HepG2 (cell line): Measurements from ENCODE around the gene C17orf58. TPM values are rescaled to one million over a fixed set of nuclear protein-coding genes. Genes with fewer than 3 reads are reported as not detected.

Experiments used
- ATAC-seq: fragments of 200-7000 bp; cut with Tn5 transposase; 3 replicates; pipeline ENCODE4 v1.9.1; 2020; ENCODE audit warnings: mild to moderate bottlenecking, moderate library complexity
- BruUV-seq: library from RNA; stranded (reverse); fragments of 400-500 nt; replicated peaks from 2 replicates; lab custom pipeline; 2021; lab: Mats Ljungman, UMichigan
- CTCF ChIA-PET: fragments of 300-600 bp; formaldehyde crosslinking; extraction: SDS; loops from one replicate; lab custom pipeline; 2021; ENCODE audit warnings: low total read pairs, inconsistent platforms, low intra/inter-chr PET ratio; lab: Yijun Ruan, JAX
- POLR2A ChIA-PET: fragments of 350-600 bp; sonication (Branson Sonifier 250); formaldehyde crosslinking; loops from one replicate; lab custom pipeline; 2020; ENCODE audit warnings: antibody characterized with exemption, inconsistent platforms; lab: Yijun Ruan, JAX
- DNase-seq: peaks from one replicate; pipeline ENCODE4 v3.0.0-alpha.2; 2015; ENCODE audit warnings: low spot score
- FAIRE-seq: peaks from 3 replicates; lab custom pipeline; 2011; peaks lifted over from hg19 to GRCh38; lab: Jason Lieb, UNC
- H2AFZ ChIP-seq: one replicate; pipeline ENCODE4 v1.6.1; 2011; ENCODE audit warnings: low read length, inconsistent platforms
- H3K27ac ChIP-seq: fragments of 300-600 bp; 3 replicates; pipeline ENCODE4 v1.8.0; 2011; ENCODE audit warnings: mixed run types, mild to moderate bottlenecking, mixed read lengths, low read length, inconsistent platforms; ENCODE audit not compliant: insufficient read depth; ENCODE audit errors: extremely low read length
- H3K27me3 ChIP-seq, 2 experiments: fragments of 200-600 bp in 1 of 2; 2 replicates in 1 of 2; 3 replicates in 1 of 2; pipeline versions ENCODE4 v1.6.0 to v1.8.0; 2011; ENCODE audit warnings: low read length in 2 of 2, mild to moderate bottlenecking in 2 of 2, moderate library complexity in 2 of 2, inconsistent platforms in 1 of 2; ENCODE audit not compliant: insufficient read depth in 2 of 2, control insufficient read depth in 1 of 2
- H3K36me3 ChIP-seq, 2 experiments: fragments of 200-600 bp in 1 of 2; replicated peaks in 1 of 2; 2 replicates in 1 of 2; 3 replicates in 1 of 2; pipeline versions ENCODE4 v1.5.1 to v1.8.0; 2011; ENCODE audit warnings: low read length in 2 of 2, inconsistent platforms in 1 of 2; ENCODE audit not compliant: insufficient read depth in 2 of 2, control insufficient read depth in 1 of 2
- H3K4me1 ChIP-seq: 2 replicates; pipeline ENCODE4 v1.5.1; 2012; ENCODE audit warnings: low read length, inconsistent platforms; ENCODE audit not compliant: insufficient read depth
- H3K4me2 ChIP-seq: 2 replicates; pipeline ENCODE4 v1.6.0; 2011; ENCODE audit warnings: low read depth, low read length, inconsistent platforms
- H3K4me3 ChIP-seq, 3 experiments: fragments of 200-600 bp in 1 of 3; sonication (generic), shearing (Covaris generic) in 1 of 3; replicated peaks in 1 of 3; 2 replicates each; pipeline ENCODE4 v1.5.1; 2011 to 2016; ENCODE audit warnings: low read length in 3 of 3, inconsistent platforms in 2 of 3, low read depth in 2 of 3, mild to moderate bottlenecking in 2 of 3, control low read depth in 1 of 3, mixed read lengths in 1 of 3; ENCODE audit not compliant: insufficient read depth in 1 of 3
- H3K79me2 ChIP-seq: one replicate; pipeline ENCODE4 v1.6.1; 2011; ENCODE audit warnings: low read length, inconsistent platforms; ENCODE audit not compliant: insufficient read depth
- H3K9ac ChIP-seq: 2 replicates; pipeline ENCODE4 v1.6.0; 2011; ENCODE audit warnings: mild to moderate bottlenecking, low read depth, low read length, inconsistent platforms; ENCODE audit not compliant: insufficient read depth
- H3K9me3 ChIP-seq: 2 replicates; pipeline ENCODE4 v1.5.1; 2012; ENCODE audit warnings: mild to moderate bottlenecking, low read length
- H4K20me1 ChIP-seq: 2 replicates; pipeline ENCODE4 v1.6.0; 2011; ENCODE audit warnings: inconsistent platforms, mild to moderate bottlenecking, low read length, moderate library complexity; ENCODE audit not compliant: insufficient read depth
- CHD4 ChIP-seq: fragments of 200-600 bp; sonication (generic); IDR thresholded peaks from 2 replicates; pipeline ENCODE4 v1.7.0; 2017; ENCODE audit warnings: mild to moderate bottlenecking, low read length, borderline replicate concordance
- ELF4 ChIP-seq: sonication (generic); formaldehyde crosslinking; IDR thresholded peaks from 2 replicates; pipeline ENCODE4 v1.5.0; 2020; ENCODE audit warnings: missing genetic modification reagents, mild to moderate bottlenecking, moderate library complexity, borderline replicate concordance
- GABPA ChIP-seq, 2 experiments: IDR thresholded peaks; 2 replicates each; pipeline ENCODE4 v1.6.1; 2011 to 2016; ENCODE audit warnings: low read depth in 2 of 2, low read length in 1 of 2, missing biosample characterization in 1 of 2, missing genetic modification characterization in 1 of 2
- IRX3 ChIP-seq: sonication (generic); formaldehyde crosslinking; IDR thresholded peaks from 2 replicates; pipeline ENCODE4 v1.8.1; 2023; ENCODE audit warnings: mild to moderate bottlenecking, low read depth, missing genetic modification reagents, borderline replicate concordance
- SCMH1 ChIP-seq: sonication (generic); formaldehyde crosslinking; IDR thresholded peaks from 2 replicates; pipeline ENCODE4 v1.9.0; 2021; ENCODE audit warnings: missing genetic modification reagents, mild to moderate bottlenecking, borderline replicate concordance
- SP140L ChIP-seq: sonication (generic); formaldehyde crosslinking; IDR thresholded peaks from 2 replicates; pipeline ENCODE4 v1.4.0; 2020; ENCODE audit warnings: missing genetic modification reagents, borderline replicate concordance
- STAT5B ChIP-seq: sonication (generic); formaldehyde crosslinking; IDR thresholded peaks from 2 replicates; pipeline ENCODE4 v1.4.0; 2020; ENCODE audit warnings: missing genetic modification reagents
- TRIM24 ChIP-seq: sonication (generic); formaldehyde crosslinking; IDR thresholded peaks from 2 replicates; pipeline ENCODE4 v1.8.0; 2022; ENCODE audit warnings: mild to moderate bottlenecking, missing genetic modification reagents
- ZNF24 ChIP-seq: fragments of 450-650 bp; IDR thresholded peaks from 2 replicates; pipeline ENCODE4 v1.6.1; 2017; ENCODE audit warnings: antibody characterized with exemption, mild to moderate bottlenecking
- ZNF264 ChIP-seq: sonication (generic); formaldehyde crosslinking; IDR thresholded peaks from 2 replicates; pipeline ENCODE4 v1.4.0; 2020; ENCODE audit warnings: missing genetic modification reagents
- ZNF567 ChIP-seq: sonication (generic); formaldehyde crosslinking; IDR thresholded peaks from 2 replicates; pipeline ENCODE4 v1.8.1; 2023; ENCODE audit warnings: mild to moderate bottlenecking, missing genetic modification reagents, borderline replicate concordance
- WGBS: methylation state at CpG from one replicate; pipeline ENCODE4 v1.1.6; 2017; ENCODE audit warnings: low lambda C conversion rate; 5-methylcytosine and 5-hydroxymethylcytosine counted together
- in situ Hi-C: cut with HindIII; loops from 2 replicates; pipeline ENCODE4 v1.10.0; 2017; ENCODE audit warnings: low pct_unique_long_range_greater_than_20kb; ENCODE audit not compliant: extremely low pct_ligation_motif_present
- intact Hi-C: fragments of 100-400 bp; cut with micrococcal nuclease; formaldehyde crosslinking; loops from one replicate; pipeline ENCODE4 v1.10.0; 2022; ENCODE audit not compliant: unreplicated experiment
- polyA plus RNA-seq, 8 experiments: library from polyadenylated mRNA; depleted of rRNA in 3 of 8; stranded (reverse) in 7 of 8; unstranded in 1 of 8; fragments of >200 nt; fragmentation: Illumina TruSeq in 4 of 8; extraction: Trizol in 4 of 8; gene quantifications; 2 replicates each; pipeline versions ENCODE4 v1.2.1 to v1.2.3, GENCODE V29; 2011 to 2016; ENCODE audit warnings: low read depth in 4 of 8, missing spikeins in 1 of 8, mixed read lengths in 1 of 8; ENCODE audit not compliant: insufficient read depth in 1 of 8
- total RNA-seq, 5 experiments: library from RNA; depleted of rRNA; stranded (reverse); fragments of >200 nt; fragmentation: Illumina TruSeq; extraction: Trizol; gene quantifications; 2 replicates each; pipeline ENCODE4 v1.2.3, GENCODE V29; 2016; ENCODE audit warnings: low read depth in 1 of 5
- TF ChIP-seq, protein P1 (sequence below), 2 experiments: sonication (generic) in 1 of 2; formaldehyde crosslinking in 1 of 2; IDR thresholded peaks; 2 replicates each; pipeline versions ENCODE4 v1.5.1 to v1.6.1; 2011 to 2020; ENCODE audit warnings: borderline replicate concordance in 1 of 2, low read depth in 1 of 2, low read length in 1 of 2, mild to moderate bottlenecking in 1 of 2, missing genetic modification reagents in 1 of 2, moderate library complexity in 1 of 2
- TF ChIP-seq, protein P2 (sequence below): IDR thresholded peaks from 2 replicates; pipeline ENCODE4 v1.6.1; 2016
- TF ChIP-seq, protein P3 (sequence below): sonication (generic); formaldehyde crosslinking; IDR thresholded peaks from 2 replicates; pipeline ENCODE4 v1.4.0; 2020; ENCODE audit warnings: missing genetic modification reagents, mild to moderate bottlenecking, borderline replicate concordance
- TF ChIP-seq, protein P4 (sequence below): sonication (generic); formaldehyde crosslinking; IDR thresholded peaks from 2 replicates; pipeline ENCODE4 v1.4.0; 2020; ENCODE audit warnings: missing genetic modification reagents

Gene C17orf58
- total and polyA plus RNA-seq, 2 of the 13 experiments (the other 11 are each of a cell fraction or from before 2014, with no cell fraction given): 15.6 to 15.8 TPM

DNA sequence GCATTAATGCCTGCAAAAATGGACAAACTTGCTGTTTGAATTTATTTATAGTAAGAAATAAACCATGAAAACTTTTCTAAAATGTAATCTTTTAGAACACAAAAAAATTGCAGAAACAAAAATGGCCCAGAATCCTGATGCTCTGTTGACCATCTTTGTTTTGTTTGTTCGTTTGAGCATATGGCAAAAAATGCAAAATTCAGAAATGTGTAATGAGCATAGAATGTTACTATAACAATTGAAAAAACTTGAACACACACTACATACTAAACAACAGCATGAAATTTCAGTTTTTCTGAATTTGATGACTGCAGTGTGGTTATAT is 38.1 kb upstream of the C17orf58 start:
- no TSS peak for BruUV-seq
- TF ChIP-seq IRX3 (no peak), ZNF24 (0 out of 2 replicates have a peak, but pooled peaks have one; percentile 11), SP140L (no peak), ZNF567 (CRISPR knock-in tag) (no peak), ZNF264 (no peak), GABPA (IDR thresholded peaks at IDR 0.05; ENCODE audit: low read depth, low read length) (no peak), GABPA (CRISPR knock-in tag; IDR thresholded peaks at IDR 0.05; ENCODE audit: low read depth) (no peak), SCMH1 (CRISPR knock-in tag) (no peak), TRIM24 (CRISPR knock-in tag) (no peak), ELF4 (no peak), CHD4 (0 out of 2 replicates have a peak, but pooled peaks have one; percentile 22), STAT5B (no peak)
- TF ChIP-seq, protein P1, sequence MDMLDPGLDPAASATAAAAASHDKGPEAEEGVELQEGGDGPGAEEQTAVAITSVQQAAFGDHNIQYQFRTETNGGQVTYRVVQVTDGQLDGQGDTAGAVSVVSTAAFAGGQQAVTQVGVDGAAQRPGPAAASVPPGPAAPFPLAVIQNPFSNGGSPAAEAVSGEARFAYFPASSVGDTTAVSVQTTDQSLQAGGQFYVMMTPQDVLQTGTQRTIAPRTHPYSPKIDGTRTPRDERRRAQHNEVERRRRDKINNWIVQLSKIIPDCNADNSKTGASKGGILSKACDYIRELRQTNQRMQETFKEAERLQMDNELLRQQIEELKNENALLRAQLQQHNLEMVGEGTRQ (IDR thresholded peaks at IDR 0.05; ENCODE audit: low read depth, low read length): no peak
- TF ChIP-seq, protein P1 (CRISPR knock-in tag; IDR thresholded peaks at IDR 0.05; ENCODE audit: borderline replicate concordance): peak; percentile 69; the same call in 1 of the 2 replicates
- TF ChIP-seq, protein P2, sequence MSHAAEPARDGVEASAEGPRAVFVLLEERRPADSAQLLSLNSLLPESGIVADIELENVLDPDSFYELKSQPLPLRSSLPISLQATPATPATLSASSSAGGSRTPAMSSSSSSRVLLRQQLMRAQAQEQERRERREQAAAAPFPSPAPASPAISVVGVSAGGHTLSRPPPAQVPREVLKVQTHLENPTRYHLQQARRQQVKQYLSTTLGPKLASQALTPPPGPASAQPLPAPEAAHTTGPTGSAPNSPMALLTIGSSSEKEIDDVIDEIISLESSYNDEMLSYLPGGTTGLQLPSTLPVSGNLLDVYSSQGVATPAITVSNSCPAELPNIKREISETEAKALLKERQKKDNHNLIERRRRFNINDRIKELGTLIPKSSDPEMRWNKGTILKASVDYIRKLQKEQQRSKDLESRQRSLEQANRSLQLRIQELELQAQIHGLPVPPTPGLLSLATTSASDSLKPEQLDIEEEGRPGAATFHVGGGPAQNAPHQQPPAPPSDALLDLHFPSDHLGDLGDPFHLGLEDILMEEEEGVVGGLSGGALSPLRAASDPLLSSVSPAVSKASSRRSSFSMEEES (CRISPR knock-in tag): no peak
- TF ChIP-seq, protein P3, sequence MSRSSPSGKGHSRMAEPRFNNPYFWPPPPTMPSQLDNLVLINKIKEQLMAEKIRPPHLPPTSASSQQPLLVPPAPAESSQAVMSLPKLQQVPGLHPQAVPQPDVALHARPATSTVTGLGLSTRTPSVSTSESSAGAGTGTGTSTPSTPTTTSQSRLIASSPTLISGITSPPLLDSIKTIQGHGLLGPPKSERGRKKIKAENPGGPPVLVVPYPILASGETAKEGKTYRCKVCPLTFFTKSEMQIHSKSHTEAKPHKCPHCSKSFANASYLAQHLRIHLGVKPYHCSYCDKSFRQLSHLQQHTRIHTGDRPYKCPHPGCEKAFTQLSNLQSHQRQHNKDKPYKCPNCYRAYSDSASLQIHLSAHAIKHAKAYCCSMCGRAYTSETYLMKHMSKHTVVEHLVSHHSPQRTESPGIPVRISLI (CRISPR knock-in tag): no peak
- TF ChIP-seq, protein P4, sequence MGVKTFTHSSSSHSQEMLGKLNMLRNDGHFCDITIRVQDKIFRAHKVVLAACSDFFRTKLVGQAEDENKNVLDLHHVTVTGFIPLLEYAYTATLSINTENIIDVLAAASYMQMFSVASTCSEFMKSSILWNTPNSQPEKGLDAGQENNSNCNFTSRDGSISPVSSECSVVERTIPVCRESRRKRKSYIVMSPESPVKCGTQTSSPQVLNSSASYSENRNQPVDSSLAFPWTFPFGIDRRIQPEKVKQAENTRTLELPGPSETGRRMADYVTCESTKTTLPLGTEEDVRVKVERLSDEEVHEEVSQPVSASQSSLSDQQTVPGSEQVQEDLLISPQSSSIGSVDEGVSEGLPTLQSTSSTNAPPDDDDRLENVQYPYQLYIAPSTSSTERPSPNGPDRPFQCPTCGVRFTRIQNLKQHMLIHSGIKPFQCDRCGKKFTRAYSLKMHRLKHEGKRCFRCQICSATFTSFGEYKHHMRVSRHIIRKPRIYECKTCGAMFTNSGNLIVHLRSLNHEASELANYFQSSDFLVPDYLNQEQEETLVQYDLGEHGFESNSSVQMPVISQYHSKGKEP: no peak

More for the DNA sequence above, 38.1 kb upstream of the C17orf58 start:
- ChIA-PET POLR2A (interaction anchor here (0.7 to 1.5 kb wide), 4 partner anchors 11 to 41 kb away, joined by 3 to 16 read pairs (median 6); partner anchors contain the start of gene C17orf58), CTCF (no interaction called here)
- H3K9me3 ChIP-seq: no peaks in the 10 kb centered on the region
- peak overlapping the region; percentile 27 to 49 (median 44); a peak in 5 of 6 replicates for H3K4me3 ChIP-seq
- peaks cover 31% of the 10 kb centered on the region for H3K79me2 ChIP-seq
- intact Hi-C loops: loop anchor here (2.0 to 10.0 kb wide), 2 partner anchors 14 to 420 kb away; partner anchors contain the start of gene WIPI1
- FAIRE-seq (no peak), ATAC-seq (no peak), DNase-seq (no peak)
- peaks cover 4 to 23% of the 10 kb centered on the region in 2 experiments; a peak in 3 of 5 replicates for H3K36me3 ChIP-seq
- H3K9ac ChIP-seq: peak overlapping the region; percentile 41; the same call in 1 of the 2 replicates
- 0 out of 2 replicates have a peak, but pooled peaks cover 7% of the 10 kb centered on the region for H4K20me1 ChIP-seq
- H3K27me3 ChIP-seq: no peaks in the 10 kb centered on the region; a peak in 1 of 5 replicates
- peak overlapping the region; percentile 76 for H3K4me2 ChIP-seq
- peaks cover 69% of the 10 kb centered on the region for H3K4me1 ChIP-seq
- peak overlapping the region; percentile 47 for H3K27ac ChIP-seq
- WGBS: 8% methylated on average over 1 of the region's 1 CpG
- peak overlapping the region; percentile 24 for H2AFZ ChIP-seq
- in situ Hi-C loops: no loop called here
